Endothelial cell (in vitro differentiated cells): Measurements from ENCODE around the gene MCM9. TPM values are rescaled to one million over a fixed set of nuclear protein-coding genes. Genes with fewer than 3 reads are reported as not detected.

ENCODE experiments used
- DNase-seq: peaks from one replicate; pipeline ENCODE4 v3.0.0; 2021; ENCODE audit warnings: low spot score
- H3K27ac Mint-ChIP-seq: one replicate; pipeline ENCODE4 v1.8.0; 2021; ENCODE audit warnings: mixed read lengths, inconsistent platforms; ENCODE audit not compliant: unreplicated experiment
- H3K27me3 Mint-ChIP-seq: one replicate; pipeline ENCODE4 v1.8.0; 2021; ENCODE audit warnings: mild to moderate bottlenecking, moderate library complexity, mixed read lengths, inconsistent platforms; ENCODE audit not compliant: unreplicated experiment
- H3K36me3 Mint-ChIP-seq: one replicate; pipeline ENCODE4 v1.8.0; 2021; ENCODE audit warnings: mild to moderate bottlenecking, low read depth, mixed read lengths, inconsistent platforms; ENCODE audit not compliant: unreplicated experiment
- H3K4me1 Mint-ChIP-seq: one replicate; pipeline ENCODE4 v1.8.0; 2021; ENCODE audit warnings: mild to moderate bottlenecking, mixed read lengths, inconsistent platforms; ENCODE audit not compliant: unreplicated experiment
- H3K4me3 Mint-ChIP-seq: one replicate; pipeline ENCODE4 v1.8.0; 2021; ENCODE audit warnings: mild to moderate bottlenecking, mixed read lengths, inconsistent platforms; ENCODE audit not compliant: unreplicated experiment
- H3K9me3 Mint-ChIP-seq: one replicate; pipeline ENCODE4 v1.8.0; 2021; ENCODE audit warnings: mixed read lengths, inconsistent platforms; ENCODE audit not compliant: unreplicated experiment
- total RNA-seq: library from RNA; stranded (reverse); fragmentation: NEBNext Ultra II Directional; extraction: Animal tissue kit (Norgen Biotek cat#: 25700); gene quantifications from one replicate; pipeline ENCODE4 v1.2.1, GENCODE V29; 2021; ENCODE audit not compliant: unreplicated experiment
- TF ChIP-seq, protein P1 (sequence below): fragments of 200-600 bp; sonication (generic); IDR thresholded peaks from one replicate; pipeline ENCODE4 v1.5.0; 2021; ENCODE audit warnings: antibody characterized with exemption; ENCODE audit not compliant: unreplicated experiment

MCM9 gene
- total RNA-seq, 1 donor from 2014 or later: 12.8 TPM

DNA sequence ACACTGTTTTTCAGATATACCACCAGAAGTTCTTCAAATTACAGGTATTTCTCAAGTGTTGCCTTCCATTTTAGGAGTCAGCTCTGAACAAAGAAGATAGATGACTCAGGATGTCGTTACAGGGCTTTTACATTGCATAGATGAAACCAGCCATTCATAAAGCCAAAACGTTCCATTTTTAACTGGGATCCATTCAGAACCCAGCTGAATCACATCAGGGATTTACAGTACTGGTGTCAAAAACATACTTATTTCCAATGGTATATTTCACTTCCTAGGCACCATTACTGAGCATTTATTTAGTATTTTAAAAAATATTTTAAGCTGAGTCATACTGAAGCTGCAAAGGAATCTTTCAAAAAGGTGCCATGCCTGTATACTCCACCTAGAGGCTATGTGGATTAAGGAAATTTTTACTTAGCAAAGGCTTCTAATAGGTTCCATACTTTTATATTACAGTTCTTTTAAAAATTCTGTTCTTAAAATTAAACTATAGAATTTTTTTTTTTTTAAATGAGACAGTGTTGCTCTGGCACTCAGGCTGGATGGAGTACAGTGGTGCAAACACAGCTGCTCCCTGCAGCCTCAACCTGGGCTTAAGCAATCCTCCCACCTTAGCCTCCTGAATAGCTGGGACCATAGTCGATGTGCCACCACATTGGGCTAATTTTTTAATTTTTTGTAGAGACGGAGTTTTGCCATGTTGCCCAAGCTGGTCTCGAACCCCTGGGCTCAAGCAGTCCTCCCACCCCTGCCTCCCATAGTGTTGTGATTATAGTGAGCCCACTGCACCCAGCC, 38.4 kb downstream of the MCM9 start:
- H3K27ac Mint-ChIP-seq: peak overlapping the region; percentile 89
- H3K27me3 Mint-ChIP-seq: peaks cover 13% of the 10 kb centered on the region
- H3K9me3 Mint-ChIP-seq: no peaks in the 10 kb centered on the region
- H3K36me3 Mint-ChIP-seq: peaks cover 11% of the 10 kb centered on the region
- peak overlapping the region; percentile 97 for H3K4me3 Mint-ChIP-seq
- DNase-seq: no peak
- TF ChIP-seq, protein P1, sequence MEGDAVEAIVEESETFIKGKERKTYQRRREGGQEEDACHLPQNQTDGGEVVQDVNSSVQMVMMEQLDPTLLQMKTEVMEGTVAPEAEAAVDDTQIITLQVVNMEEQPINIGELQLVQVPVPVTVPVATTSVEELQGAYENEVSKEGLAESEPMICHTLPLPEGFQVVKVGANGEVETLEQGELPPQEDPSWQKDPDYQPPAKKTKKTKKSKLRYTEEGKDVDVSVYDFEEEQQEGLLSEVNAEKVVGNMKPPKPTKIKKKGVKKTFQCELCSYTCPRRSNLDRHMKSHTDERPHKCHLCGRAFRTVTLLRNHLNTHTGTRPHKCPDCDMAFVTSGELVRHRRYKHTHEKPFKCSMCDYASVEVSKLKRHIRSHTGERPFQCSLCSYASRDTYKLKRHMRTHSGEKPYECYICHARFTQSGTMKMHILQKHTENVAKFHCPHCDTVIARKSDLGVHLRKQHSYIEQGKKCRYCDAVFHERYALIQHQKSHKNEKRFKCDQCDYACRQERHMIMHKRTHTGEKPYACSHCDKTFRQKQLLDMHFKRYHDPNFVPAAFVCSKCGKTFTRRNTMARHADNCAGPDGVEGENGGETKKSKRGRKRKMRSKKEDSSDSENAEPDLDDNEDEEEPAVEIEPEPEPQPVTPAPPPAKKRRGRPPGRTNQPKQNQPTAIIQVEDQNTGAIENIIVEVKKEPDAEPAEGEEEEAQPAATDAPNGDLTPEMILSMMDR: peak; percentile 53
- peaks cover 44% of the 10 kb centered on the region for H3K4me1 Mint-ChIP-seq

DNA sequence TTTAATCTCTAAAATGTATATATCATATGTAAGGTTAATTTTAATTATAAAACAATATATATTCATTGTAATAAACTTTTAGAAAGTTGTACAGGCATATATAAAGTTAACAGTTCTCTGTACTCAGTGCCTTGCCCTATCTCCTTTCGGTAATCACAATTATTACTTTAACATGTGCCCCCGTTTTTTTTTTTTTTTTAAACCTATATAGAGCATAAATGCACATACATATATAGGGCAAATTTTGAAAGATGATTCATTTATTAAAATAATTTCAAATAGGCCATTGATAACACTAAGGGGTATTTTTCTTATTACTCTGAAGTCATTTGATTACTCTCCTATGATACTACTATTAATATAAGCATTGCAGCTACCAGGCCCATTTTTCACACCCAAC, 39.1 kb downstream of the MCM9 start:
- Mint-ChIP-seq H3K27me3 (peaks cover 13% of the 10 kb centered on the region), H3K36me3 (peaks cover 10% of the 10 kb centered on the region), H3K27ac (peak overlapping the region; percentile 89), H3K9me3 (no peaks in the 10 kb centered on the region), H3K4me3 (peak overlapping the region; percentile 97), H3K4me1 (peaks cover 42% of the 10 kb centered on the region)
- TF ChIP-seq, protein P1: no peak
- no peak for DNase-seq

DNA sequence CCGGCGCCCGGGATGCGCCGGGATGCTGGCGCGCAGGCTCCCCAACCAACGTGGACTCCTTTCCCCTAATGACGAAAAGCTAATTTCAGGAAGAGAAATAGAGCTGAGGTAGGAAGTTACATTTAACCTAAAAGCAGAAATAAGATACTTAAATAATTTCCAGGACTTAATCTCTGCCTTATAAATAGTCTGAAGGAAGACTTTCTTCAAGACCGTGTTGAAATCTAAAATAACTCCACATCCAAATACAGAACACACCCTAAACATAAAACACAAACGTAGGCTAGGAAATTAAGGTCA, 39.7 kb downstream of the MCM9 start:
- no peak for DNase-seq
- no peaks in the 10 kb centered on the region for H3K9me3 Mint-ChIP-seq
- peak overlapping the region; percentile 97 for H3K4me3 Mint-ChIP-seq
- peaks cover 7% of the 10 kb centered on the region for H3K36me3 Mint-ChIP-seq
- peak overlapping the region; percentile 97 for H3K27ac Mint-ChIP-seq
- peaks cover 13% of the 10 kb centered on the region for H3K27me3 Mint-ChIP-seq
- TF ChIP-seq, protein P1: no peak
- H3K4me1 Mint-ChIP-seq: peaks cover 36% of the 10 kb centered on the region

DNA sequence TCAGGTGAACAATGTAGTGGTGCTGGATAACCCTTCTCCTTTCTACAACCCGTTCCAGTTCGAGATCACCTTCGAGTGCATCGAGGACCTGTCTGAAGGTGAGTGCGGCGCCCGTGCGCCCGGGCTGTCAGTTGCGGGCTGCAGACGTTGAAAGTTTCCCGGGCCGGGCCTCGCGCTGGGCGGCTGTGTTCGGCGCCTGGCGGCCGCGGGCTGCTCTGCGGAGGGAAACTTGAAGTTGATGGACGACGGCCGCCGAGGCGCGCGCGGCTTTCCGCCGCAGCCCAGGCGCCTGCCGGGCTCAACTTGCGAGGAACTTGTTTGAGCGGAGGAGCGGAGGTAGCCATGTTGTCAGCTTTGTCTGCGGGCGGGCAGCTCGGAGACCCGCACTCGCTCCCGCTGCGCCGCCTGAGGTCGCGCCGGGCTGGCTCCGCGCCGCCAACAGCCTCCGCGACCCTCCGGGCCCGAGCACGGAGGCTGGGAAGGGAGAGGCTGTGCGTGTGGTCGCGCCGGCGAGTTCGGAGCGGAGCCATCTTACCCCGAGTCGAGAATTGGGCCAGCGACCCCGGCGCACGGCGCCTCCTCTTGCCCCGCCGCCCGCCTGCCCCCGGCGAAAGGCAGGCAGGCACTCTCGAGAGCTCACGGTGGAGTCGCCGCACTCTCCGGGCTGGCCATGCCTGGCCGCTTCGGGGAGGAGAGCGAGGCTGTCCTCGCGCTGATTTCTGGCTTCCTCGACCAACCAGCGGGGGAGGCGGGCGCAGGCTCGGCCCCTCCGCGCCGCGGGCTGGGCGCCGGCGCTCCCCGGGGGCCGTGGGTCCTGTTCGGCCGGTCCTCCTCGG, 40.3 kb downstream of the MCM9 start:
- DNase-seq: peak; percentile 57
- H3K36me3 Mint-ChIP-seq: peaks cover 7% of the 10 kb centered on the region
- no peaks in the 10 kb centered on the region for H3K9me3 Mint-ChIP-seq
- peaks cover 13% of the 10 kb centered on the region for H3K27me3 Mint-ChIP-seq
- H3K4me3 Mint-ChIP-seq: peak overlapping the region; percentile 97
- peak overlapping the region; percentile 99 for H3K27ac Mint-ChIP-seq
- peaks cover 31% of the 10 kb centered on the region for H3K4me1 Mint-ChIP-seq
- TF ChIP-seq, protein P1: no peak
